SU-DHL-6 (cell line): ENCODE measurements around the gene OSTN.

Experiments
- CTCF ChIP-seq: fragments of 200-600 bp; sonication (generic); IDR thresholded peaks from one replicate; pipeline ENCODE4 v1.5.1; 2017; ENCODE audit warnings: antibody characterized with exemption, mild to moderate bottlenecking, low read length, moderate library complexity; ENCODE audit not compliant: insufficient read depth, poor library complexity, severe bottlenecking
- EZH2phosphoT487 ChIP-seq: fragments of 200-600 bp; sonication (generic), shearing (Covaris generic); conservative IDR thresholded peaks from 2 replicates; pipeline ENCODE4 v1.6.1; 2018; ENCODE audit warnings: mild to moderate bottlenecking, antibody characterized with exemption, low read length, moderate library complexity, mixed read lengths

GRCh38 chr3:191216510-191216909, 17.5 kb downstream of the OSTN start:
- TF ChIP-seq CTCF (no peak), EZH2phosphoT487 (no peak)
